ENCODE measurements around the gene UGT1A10. TPM values are rescaled to one million over a fixed set of nuclear protein-coding genes. Genes with fewer than 3 reads are reported as not detected.

Gene UGT1A10
- total and polyA plus RNA-seq, 2 donors (not counting 3 experiments of a cell fraction or from before 2014, with no cell fraction given) = not detected

- H3K27me3 ChIP-seq (ENCODE audit: control insufficient read depth in 2 of 2, insufficient read depth in 2 of 2, low read length in 2 of 2) = no peaks in the 10 kb centered on the region
- ChIA-PET CTCF (no interaction called here), POLR2A (no interaction called here)
- no peak overlapping the region for H3K27ac ChIP-seq (ENCODE audit: insufficient read depth, low read depth, low read length)
- dilution Hi-C loops (cut with MboI; ENCODE audit: extremely low pct_ligation_motif_present, low sequenced_read_pairs) (no loop called here), intact Hi-C loops (cut with micrococcal nuclease) (no loop called here)
- H3K9ac ChIP-seq (replicated peaks; ENCODE audit: extremely low read depth, insufficient read depth, low read length) = no peak overlapping the region
- no peaks in the 10 kb centered on the region for H3K9me1 ChIP-seq (replicated peaks; ENCODE audit: control insufficient read depth, extremely low read depth, insufficient read depth, low read length)
- H3K79me2 ChIP-seq (ENCODE audit: control insufficient read depth, insufficient read depth, low read length) = no peaks in the 10 kb centered on the region
- TF ChIP-seq POLR2A (IDR thresholded peaks at IDR 0.05; ENCODE audit: low read depth, low read length) (no peak), CTCF (IDR thresholded peaks at IDR 0.05; ENCODE audit: extremely low read depth in 1 of 2, insufficient read depth in 1 of 2, low read depth in 1 of 2, low read length in 2 of 2) (no peak)
- DNase-seq (ENCODE audit: low read depth, low spot score) (no peak), FAIRE-seq (no peak)
- no TSS peak for BruUV-seq (replicated peaks)
- H2AFZ ChIP-seq (ENCODE audit: low read depth, low read length) = no peak overlapping the region
- H3K36me3 ChIP-seq (ENCODE audit: control insufficient read depth in 2 of 2, extremely low read depth in 1 of 2, insufficient read depth in 2 of 2, low read length in 2 of 2) = no peaks in the 10 kb centered on the region
- no peaks in the 10 kb centered on the region for H3K9me3 ChIP-seq (replicated peaks; ENCODE audit: control insufficient read depth, insufficient read depth, low read length)
- H3K4me3 ChIP-seq (replicated peaks in 1 of 3; ENCODE audit: insufficient read depth in 1 of 3, low read depth in 1 of 3, low read length in 3 of 3) = no peak overlapping the region
- H3K4me2 ChIP-seq (ENCODE audit: insufficient read depth, low read length) = no peak overlapping the region
- no peaks in the 10 kb centered on the region for H3K4me1 ChIP-seq (ENCODE audit: control insufficient read depth, extremely low read depth, insufficient read depth, low read length)
- no peaks in the 10 kb centered on the region for H4K20me1 ChIP-seq (replicated peaks; ENCODE audit: control insufficient read depth, extremely low read depth, insufficient read depth, low read length)
Observed at GRCh38 chr2:233801357-233802131, 165.3 kb downstream of the UGT1A10 start.

GRCh38 chr2:233802132-233802815 lies 166.0 kb downstream of the UGT1A10 start:
- no TSS peak for BruUV-seq (replicated peaks)
- no peaks in the 10 kb centered on the region for H4K20me1 ChIP-seq (replicated peaks; ENCODE audit: control insufficient read depth, extremely low read depth, insufficient read depth, low read length)
- intact Hi-C loops (cut with micrococcal nuclease) = no loop called here

More at GRCh38 chr2:233802132-233802815, 166.0 kb downstream of the UGT1A10 start:
- Histone ChIP-seq H3K9ac (replicated peaks; ENCODE audit: extremely low read depth, insufficient read depth, low read length) (no peak overlapping the region), H3K4me2 (ENCODE audit: insufficient read depth, low read length) (no peak overlapping the region), H3K79me2 (ENCODE audit: control insufficient read depth, insufficient read depth, low read length) (no peaks in the 10 kb centered on the region), H3K27me3 (ENCODE audit: control insufficient read depth in 2 of 2, insufficient read depth in 2 of 2, low read length in 2 of 2) (no peaks in the 10 kb centered on the region), H3K9me3 (replicated peaks; ENCODE audit: control insufficient read depth, insufficient read depth, low read length) (no peaks in the 10 kb centered on the region), H3K4me3 (replicated peaks in 1 of 3; ENCODE audit: insufficient read depth in 1 of 3, low read depth in 1 of 3, low read length in 3 of 3) (no peak overlapping the region), H3K27ac (ENCODE audit: insufficient read depth, low read depth, low read length) (no peak overlapping the region), H3K9me1 (replicated peaks; ENCODE audit: control insufficient read depth, extremely low read depth, insufficient read depth, low read length) (no peaks in the 10 kb centered on the region), H2AFZ (ENCODE audit: low read depth, low read length) (no peak overlapping the region), H3K4me1 (ENCODE audit: control insufficient read depth, extremely low read depth, insufficient read depth, low read length) (no peaks in the 10 kb centered on the region), H3K36me3 (ENCODE audit: control insufficient read depth in 2 of 2, extremely low read depth in 1 of 2, insufficient read depth in 2 of 2, low read length in 2 of 2) (no peaks in the 10 kb centered on the region)
- dilution Hi-C loops (cut with MboI; ENCODE audit: extremely low pct_ligation_motif_present, low sequenced_read_pairs) = no loop called here
- POLR2A ChIA-PET = no interaction called here
- no peak for TF ChIP-seq EZH2 (IDR thresholded peaks at IDR 0.05; ENCODE audit: borderline replicate concordance, low read depth, low read length, severe bottlenecking)
- TF ChIP-seq MAX (IDR thresholded peaks at IDR 0.05; ENCODE audit: insufficient read depth, insufficient read length) = no peak
- FAIRE-seq (no peak), DNase-seq (ENCODE audit: low read depth, low spot score) (no peak)
- CTCF ChIA-PET = no interaction called here
